NB4 (cell line): ENCODE measurements around the gene ASGR1.
"Not testable (repeated sequence)": the region's sequence is repeated elsewhere in the genome, so short reads cannot be mapped to it uniquely, and the experiment has no call there.

Experiments used
- DNase-seq: peaks from one replicate; pipeline ENCODE4 v3.0.0; 2010; ENCODE audit warnings: low read depth
- H3K4me3 ChIP-seq: one replicate; pipeline ENCODE4 v1.5.1; 2011; ENCODE audit warnings: mild to moderate bottlenecking, low read depth, low read length, moderate library complexity
- MAX ChIP-seq: IDR thresholded peaks from 2 replicates; pipeline ENCODE4 v1.6.1; 2011; ENCODE audit warnings: low read depth, low read length
- MYC ChIP-seq: IDR thresholded peaks from 2 replicates; pipeline ENCODE4 v1.6.1; 2011; ENCODE audit warnings: low read depth, low read length
- POLR2A ChIP-seq: IDR thresholded peaks from 2 replicates; pipeline ENCODE4 v1.6.1; 2011; ENCODE audit warnings: mild to moderate bottlenecking; ENCODE audit not compliant: insufficient read length; ENCODE audit errors: extremely low read depth
- TF ChIP-seq, protein P1 (sequence below): IDR thresholded peaks from one replicate; pipeline ENCODE4 v1.5.1; 2012; ENCODE audit warnings: low read depth, low read length

The ASGR1 gene

DNA sequence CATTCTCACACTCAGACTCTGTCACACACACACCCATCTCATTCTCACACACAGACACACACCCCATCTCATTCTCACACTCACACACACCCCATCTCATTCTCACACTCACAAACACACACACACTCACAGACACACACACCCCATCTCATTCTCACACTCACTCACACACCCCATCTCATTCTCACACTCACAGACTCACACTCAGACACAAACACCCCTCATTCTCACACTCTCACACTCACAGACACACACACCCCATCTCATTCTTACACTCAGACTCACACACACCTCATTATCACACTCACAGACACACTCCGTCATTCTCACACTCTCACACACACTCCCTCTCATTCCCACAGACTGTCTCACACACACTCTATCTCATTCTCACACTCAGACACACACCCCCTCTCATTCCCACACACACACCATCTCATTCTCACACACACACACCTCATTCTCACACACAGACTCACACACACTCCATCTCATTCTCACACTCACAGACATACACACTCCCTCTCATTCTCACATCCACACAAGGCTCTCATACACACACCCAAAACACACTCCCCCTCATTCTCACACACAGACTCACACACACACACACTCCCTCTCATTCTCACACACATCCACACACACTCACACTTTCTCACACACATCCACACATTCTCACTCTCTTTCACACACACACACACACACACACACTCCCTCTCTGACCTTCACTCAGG, 2.9 kb downstream of the ASGR1 start:
- no peak overlapping the region for H3K4me3 ChIP-seq
- DNase-seq, result no peak
- TF ChIP-seq, protein P1, sequence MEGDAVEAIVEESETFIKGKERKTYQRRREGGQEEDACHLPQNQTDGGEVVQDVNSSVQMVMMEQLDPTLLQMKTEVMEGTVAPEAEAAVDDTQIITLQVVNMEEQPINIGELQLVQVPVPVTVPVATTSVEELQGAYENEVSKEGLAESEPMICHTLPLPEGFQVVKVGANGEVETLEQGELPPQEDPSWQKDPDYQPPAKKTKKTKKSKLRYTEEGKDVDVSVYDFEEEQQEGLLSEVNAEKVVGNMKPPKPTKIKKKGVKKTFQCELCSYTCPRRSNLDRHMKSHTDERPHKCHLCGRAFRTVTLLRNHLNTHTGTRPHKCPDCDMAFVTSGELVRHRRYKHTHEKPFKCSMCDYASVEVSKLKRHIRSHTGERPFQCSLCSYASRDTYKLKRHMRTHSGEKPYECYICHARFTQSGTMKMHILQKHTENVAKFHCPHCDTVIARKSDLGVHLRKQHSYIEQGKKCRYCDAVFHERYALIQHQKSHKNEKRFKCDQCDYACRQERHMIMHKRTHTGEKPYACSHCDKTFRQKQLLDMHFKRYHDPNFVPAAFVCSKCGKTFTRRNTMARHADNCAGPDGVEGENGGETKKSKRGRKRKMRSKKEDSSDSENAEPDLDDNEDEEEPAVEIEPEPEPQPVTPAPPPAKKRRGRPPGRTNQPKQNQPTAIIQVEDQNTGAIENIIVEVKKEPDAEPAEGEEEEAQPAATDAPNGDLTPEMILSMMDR, result no peak
- TF ChIP-seq POLR2A (no peak), MYC (no peak), MAX (no peak)

DNA sequence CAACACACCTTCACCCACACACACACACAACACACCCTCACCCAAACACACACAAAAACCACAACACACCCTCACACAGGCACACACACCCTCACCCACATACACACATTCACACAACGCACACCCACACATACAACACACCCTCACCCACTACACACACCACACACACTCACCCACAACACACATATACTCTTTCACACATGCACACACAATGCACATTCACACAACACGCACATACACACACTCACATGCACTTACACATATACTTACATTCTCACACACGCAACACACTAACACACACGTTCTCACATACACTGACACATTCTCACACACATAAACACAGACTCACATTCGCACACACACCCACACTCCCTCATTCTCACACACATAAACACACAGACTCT, 3.8 kb downstream of the ASGR1 start:
- H3K4me3 ChIP-seq, result no peak overlapping the region
- no peak for DNase-seq
- no peak for TF ChIP-seq MYC
- TF ChIP-seq, protein P1, result no peak
- TF ChIP-seq POLR2A, result no peak

DNA sequence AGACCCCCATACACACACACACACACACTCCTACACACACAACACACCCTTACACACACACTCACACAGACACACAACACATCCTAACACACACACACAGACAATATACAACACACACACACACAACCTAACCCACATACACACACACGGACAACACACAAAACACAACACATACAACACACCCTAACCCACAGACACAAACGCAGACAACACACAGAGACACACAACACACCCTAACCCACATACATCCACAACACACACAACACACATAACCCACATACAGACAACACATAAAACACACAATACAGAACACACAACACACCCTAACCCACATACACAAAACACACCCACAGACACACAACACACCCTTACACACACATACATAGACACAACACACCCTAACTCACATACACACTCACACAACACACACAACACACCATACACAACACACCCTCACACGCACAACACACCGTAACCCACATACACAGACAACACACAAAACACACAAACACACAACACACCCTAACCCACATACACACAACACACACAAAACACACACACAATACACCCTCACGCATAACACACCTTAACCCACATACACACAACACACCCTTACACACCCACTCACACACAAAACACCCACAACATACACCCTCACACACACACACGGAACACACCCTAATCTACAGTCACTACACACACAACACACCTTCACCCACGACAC, 4.4 kb downstream of the ASGR1 start:
- no peak for DNase-seq
- TF ChIP-seq, protein P1, result no peak
- TF ChIP-seq POLR2A (no peak), MYC (no peak), MAX (no peak)
- H3K4me3 ChIP-seq, result no peak overlapping the region

GRCh38 chr17:7173687-7174602, 5.2 kb downstream of the ASGR1 start:
- no peak overlapping the region for H3K4me3 ChIP-seq
- DNase-seq, result no peak
- no peak for TF ChIP-seq MYC

DNA sequence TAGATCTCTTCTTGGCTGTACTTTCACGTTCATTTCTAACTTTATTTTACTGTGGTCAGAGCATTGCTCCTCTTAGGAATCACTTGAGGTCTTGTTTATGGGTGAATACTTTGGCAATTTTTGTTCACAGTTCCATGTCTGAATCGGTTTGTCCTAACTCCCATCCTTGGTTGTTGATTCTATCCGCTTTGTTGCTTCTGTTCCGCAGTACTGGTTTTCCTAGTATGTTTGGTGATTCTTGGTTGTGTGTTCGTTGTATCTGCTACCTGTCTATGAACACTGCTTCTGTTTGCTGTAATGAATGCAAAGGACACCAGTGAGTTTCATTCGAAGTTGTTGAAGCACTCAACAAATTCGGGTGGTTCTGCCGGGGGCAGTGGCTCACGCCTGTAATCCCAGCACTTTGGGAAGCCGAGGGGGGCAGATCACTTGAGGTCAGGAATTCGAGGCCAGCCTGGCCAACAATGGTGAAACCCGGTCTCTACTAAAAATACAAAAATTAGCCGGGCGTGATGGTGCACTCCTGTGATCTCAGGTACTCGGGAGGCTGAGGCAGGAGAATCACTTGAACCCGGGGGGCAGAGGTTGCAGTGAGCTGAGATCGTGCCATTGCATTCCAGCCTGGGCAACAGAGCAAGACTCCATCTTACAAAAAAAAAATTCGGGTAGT, 6.5 kb downstream of the ASGR1 start:
- DNase-seq, result not testable (repeated sequence)

DNA sequence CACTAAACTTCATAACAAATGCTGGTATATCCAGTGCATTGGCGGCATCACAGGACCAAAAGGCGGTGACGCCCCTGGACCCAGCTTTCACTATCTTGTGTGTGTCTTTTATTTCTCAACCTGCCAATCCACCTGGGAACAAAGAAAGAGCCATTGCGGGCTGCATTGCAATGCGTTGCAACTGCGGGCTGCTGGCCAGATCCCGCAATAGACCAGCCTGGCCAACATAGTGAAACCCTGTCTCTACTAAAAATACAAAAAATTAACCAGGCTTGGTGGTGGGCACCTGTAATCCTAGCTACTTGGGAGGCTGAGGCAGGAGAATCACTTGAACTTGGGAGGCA, 9.6 kb downstream of the ASGR1 start:
- not testable (repeated sequence) for H3K4me3 ChIP-seq, DNase-seq

More for the DNA sequence above, 6.5 kb downstream of the ASGR1 start:
- not testable (repeated sequence) for H3K4me3 ChIP-seq

DNA sequence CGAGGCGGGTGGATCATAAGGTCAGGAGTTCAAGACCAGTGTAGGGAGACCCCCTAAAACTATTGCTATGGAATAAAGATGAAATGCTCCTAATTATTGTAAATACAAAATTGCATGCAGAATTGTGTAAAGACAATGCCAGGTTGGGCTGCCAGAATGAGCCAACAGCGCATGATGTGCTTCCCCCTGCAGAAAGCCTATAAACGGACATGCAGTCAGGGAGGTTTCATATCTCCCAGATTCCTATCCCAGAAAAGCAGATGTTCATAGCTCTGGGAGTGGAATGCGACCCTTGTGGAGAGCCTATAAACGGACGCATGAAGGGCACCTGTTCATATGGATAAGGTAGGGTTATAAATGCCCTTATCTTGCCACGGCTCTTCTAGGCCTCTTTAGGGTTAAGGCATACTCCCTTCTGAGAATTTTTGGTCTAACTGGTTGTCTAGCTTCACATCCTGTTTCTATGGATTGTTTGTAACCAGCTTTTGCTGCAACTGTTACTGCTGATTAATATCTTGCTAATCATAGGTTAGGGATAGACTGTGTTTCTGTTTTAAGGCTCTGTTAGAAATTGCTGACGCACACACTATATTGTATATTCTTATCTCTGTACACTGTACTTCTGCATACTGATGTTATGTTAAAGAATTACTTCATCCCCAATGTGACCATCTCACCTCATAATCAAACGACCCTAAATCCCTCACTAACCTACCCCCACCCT, 10.2 kb downstream of the ASGR1 start:
- not testable (repeated sequence) for DNase-seq, H3K4me3 ChIP-seq
